Activated CD4-positive, alpha-beta T cell treated with anti-CD3 and anti-CD28 coated beads, Interleukin-2, Interleukin-6, amounts not matched to agents 100 ng/mL and 50 ng/mL, durations not matched to agents 16 hours and 8 hours (primary cell): Measurements from ENCODE around the gene LPIN2.
"Not testable (repeated sequence)": the region's sequence is repeated elsewhere in the genome, so short reads cannot be mapped to it uniquely, and the experiment has no call there.

Experiments
- DNase-seq: peaks from one replicate; pipeline ENCODE4 v3.0.0-alpha.2; 2020

Gene LPIN2

DNA sequence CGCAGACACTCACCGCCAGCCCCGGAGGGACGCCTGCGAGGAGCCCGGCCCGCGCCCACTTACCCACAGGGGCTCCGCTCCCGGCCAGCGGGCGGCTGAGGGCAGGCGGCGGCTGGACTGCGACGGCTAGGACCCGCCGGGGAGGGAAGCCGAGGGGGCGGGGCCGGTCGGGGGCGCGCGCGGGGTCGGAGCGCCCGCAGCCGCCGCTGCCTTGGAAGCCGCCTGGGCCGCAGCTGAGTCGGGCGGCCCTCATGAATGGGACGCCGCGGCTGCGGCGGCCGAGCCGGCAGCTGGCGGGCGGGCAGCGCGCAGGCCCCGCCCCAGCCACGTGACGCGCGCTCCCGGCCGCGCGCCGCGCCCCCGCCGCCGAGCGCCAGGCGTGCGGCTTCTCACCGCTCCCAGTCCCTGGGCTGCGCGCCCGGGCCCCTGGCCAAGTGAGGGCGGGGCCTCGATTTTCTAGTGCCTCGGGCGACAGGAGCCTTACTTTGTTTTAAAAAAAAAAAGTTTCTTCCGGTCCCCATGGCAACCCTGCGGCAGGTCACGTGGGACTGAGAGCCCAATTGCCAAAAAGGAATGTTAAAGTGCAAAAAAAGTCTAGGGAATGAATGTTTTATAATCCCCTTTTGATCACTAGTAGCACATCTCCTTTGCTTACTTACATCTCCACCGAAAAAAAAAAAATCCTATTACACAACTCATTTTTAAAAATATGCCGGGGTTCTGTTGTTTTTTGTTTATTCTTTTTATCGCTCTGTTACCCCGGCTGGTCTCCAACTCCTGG is at the start of gene LPIN2:
LPIN2 (minus strand) TSS at position 121 of the 781 bp plus-strand sequence. CDS start 52,304 bp downstream, outside the sequence.
- DNase-seq, result peak; percentile 97

DNA sequence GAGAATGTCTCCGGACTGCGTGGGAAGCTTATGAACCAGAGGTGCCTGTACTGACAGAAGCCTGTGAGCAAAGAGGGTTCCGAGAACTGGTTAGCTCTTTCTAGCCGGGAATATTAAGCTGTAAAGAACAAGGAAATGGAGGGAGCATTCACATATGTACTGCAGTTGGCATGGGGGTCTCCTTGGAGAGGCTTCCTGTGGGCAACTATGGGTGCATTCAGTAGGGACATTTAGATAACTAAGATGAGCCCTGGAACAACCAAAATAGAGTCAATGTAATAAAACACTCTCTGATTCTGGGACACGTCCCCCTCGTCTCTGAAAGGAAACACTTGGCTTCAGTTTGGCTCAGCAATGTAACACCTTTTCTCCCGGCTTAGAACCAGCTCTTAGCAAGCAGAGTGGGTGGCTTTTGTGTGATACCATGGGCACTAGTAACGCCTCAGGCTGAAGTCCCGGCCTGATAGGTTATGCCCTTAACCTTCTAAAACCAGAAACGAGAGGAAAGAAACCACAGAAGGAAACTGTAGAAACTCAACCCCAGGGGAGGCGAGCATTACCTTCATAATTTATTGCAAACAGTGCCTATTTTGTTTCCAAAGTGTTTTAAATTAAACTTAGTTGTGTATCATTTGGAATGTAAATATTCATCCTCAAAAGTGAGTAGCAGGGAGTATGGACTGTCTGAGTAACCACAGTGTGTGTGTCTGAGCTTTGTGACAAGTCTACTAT is 48.8 kb upstream of the LPIN2 start:
- peak; percentile 82 for DNase-seq

GRCh38 chr18:3060667-3061580 is 48.0 kb upstream of the LPIN2 start:
- peak; percentile 74 for DNase-seq

GRCh38 chr18:3059272-3059671 is 46.3 kb upstream of the LPIN2 start:
- peak; percentile 68 for DNase-seq

GRCh38 chr18:3058328-3059191 is 45.6 kb upstream of the LPIN2 start:
- DNase-seq, result peak; percentile 60

DNA sequence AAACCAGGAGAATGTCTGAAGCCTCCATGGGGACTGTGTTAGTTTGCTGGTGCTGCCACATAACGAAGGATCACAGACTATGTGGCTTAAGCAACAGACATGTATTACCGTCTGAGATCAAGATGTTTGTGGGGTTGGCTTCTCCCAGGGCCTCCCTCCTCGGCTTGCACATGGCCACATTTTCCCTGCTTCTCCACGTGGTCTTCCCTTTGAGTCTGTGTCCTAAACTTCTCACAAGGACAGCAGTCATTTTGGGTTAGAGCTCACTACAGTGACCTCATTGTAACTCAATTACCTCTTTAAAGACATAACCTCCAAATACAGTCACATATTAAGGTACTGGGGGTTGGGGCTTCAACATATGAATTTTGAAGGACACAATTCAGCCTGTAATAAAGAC is 44.6 kb upstream of the LPIN2 start:
- no peak for DNase-seq

DNA sequence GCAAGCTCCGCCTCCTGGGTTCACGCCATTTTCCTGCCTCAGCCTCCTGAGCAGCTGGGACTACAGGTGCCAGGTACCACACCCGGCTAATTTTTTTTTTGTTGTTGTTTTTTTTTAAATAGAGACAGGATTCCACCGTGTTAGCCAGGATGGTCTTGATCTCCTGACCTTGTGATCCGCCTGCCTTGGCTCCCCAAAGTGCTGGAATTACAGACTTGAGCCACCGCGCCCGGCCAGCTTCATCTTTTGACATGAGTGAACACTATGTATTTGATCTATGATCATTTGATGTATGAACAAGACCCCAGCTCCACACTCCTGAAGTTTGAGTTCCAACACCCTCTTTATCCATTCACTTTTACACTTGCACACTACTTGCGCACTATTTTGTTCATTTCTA is 43.4 kb upstream of the LPIN2 start:
- DNase-seq, result no peak

DNA sequence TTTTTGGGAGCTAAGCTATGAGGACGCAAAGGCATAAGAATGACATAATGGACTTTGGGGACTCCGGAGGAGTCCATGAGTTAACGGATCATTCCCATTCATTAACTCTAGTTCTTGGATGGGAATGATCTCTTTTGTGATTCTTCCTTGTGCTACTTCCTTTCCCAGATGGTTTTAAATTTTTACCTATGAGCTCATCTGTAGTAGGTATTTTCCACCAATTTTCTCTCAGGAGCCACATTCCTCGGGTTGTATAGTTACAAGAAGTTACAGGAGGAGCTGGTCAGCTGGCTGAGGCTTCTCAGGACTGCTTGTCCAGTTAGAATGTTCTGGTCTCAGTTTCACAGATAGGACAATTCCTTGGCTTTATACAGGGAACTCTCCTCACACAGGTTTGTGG is 42.9 kb upstream of the LPIN2 start:
- no peak for DNase-seq

DNA sequence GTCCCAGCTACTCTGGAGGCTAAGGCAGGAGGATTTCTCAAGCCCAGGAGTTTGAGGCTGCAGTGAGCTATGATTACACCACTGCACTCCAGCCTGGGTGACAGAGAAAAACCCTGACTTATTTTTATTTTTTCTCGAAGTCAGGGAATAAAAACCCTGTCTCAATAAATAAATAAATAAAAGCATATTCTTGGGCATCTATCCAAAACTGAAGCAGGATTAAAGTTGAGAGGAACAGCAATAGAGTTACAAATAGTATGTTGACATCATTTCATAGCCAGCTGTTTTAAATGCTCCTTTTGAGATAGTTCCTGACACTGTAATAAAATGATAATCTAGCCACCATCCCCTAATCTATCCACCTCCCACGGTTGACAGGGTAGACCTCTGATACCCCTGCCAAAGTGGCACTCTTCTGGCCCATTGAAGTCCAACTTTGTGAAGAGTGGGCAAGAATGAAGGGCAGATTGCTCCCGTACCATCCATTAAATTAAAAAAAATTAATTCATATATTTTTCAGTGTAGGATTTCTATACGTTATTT is 42.3 kb upstream of the LPIN2 start:
- DNase-seq, result no peak

DNA sequence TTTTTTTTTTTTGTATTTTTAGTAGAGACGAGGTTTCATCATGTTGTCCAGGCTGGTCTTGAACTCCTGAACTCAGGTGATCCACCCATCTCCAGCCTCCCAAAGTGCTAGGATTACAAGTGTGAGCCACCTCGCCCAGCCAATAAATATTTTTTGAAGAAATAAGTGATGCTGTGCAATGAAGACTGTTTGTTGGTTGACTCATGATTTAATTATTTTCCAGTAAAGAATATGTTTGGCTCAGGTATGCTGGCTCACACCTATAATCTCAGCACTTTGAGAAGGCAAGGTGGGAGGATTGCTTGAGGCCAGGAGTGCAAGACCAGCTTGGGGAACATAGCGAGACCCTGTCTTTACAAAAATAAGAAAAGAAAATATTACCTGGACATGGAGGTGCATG is 41.8 kb upstream of the LPIN2 start:
- no peak for DNase-seq

DNA sequence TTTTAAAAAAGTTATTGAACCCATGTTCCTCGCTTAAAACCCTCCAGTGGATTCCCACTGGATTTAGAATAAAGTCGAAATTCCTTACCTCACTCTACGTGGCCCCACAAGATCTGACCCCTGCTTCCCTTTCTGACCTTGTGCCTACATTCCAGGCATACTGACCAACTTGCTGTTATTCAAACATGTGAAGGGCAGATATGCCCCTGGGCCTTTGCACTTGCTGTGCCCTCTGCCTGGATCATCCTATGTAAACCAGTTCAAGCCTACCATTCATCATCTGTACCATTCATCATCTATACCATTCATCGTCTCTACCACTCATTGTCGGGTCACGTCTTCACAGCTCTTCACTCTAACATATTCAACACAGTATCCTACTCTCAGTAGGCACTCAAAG is 41.3 kb upstream of the LPIN2 start:
- DNase-seq, result no peak

GRCh38 chr18:3053081-3053480 is 40.1 kb upstream of the LPIN2 start:
- no peak for DNase-seq

GRCh38 chr18:3052411-3052758 is 39.4 kb upstream of the LPIN2 start:
- DNase-seq, result no peak

DNA sequence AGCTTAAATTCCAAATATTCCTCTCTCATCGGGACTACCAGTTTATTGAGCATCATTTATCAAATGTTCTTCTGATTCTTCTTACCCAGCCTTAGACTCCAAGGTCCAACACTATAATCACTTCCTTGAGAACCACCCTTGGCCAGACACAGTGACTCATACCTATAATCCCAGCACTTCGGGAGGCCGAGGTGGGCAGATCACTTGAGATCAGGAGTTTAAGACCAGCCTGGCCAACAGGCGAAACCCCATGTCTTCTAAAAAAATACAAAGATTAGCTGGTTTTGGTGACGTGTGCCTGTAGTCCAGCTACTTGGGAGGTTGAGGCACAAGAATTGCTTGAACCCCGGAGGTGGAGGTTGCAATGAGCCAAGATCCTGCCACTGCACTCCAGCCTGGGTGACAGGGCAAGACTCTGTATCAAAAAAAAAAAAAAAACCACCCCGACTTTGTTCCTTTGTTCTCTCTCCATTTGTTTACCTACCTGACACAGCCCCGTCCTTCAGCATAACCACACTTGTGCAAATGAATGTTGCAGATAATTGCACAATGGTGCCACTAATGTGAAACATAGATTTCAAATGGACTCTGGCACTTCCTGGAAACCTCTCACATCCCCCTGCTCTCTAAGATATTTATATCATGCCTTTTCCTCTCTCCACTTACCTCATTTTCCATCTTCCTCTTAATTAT is 38.9 kb upstream of the LPIN2 start:
- no peak for DNase-seq

DNA sequence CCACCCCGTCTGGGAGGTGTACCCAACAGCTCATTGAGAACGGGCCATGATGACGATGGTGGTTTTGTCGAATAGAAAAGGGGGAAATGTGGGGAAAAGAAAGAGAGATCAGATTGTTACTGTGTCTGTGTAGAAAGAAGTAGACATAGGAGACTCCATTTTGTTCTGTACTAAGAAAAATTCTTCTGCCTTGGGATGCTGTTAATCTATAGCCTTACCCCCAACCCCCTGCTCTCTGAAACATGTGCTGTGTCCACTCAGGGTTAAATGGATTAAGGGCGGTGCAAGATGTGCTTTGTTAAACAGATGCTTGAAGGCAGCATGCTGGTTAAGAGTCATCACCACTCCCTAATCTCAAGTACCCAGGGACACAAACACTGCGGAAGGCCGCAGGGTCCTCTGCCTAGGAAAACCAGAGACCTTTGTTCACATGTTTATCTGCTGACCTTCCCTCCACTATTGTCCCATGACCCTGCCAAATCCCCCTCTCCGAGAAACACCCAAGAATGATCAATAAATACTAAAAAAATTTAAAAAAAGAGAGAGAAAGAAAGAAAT is 37.0 kb upstream of the LPIN2 start:
- DNase-seq, result not testable (repeated sequence)

DNA sequence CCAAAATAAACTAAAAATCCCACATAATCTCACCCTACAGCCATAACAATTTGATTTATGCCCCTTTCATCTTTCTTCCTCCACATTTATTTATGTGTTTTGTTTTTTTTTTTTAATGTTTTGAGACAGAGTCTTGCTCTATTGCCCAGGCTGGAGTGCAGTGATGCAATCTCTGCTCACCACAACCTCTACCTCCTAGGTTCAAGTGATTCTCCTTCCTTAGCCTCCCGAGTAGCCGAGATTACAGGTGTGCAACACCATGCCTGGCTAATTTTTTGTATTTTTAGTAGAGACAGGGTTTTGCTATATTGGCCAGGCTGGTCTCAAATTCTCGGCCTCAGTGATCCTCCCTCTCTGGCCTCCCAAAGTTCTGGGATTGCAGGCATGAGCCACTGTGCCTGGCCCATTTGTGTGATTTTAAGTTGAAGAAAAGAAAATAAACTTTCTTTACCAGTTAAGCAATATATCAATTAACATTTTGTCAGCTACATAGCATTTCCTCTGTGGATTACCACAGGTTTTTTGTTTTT is 35.9 kb upstream of the LPIN2 start:
- DNase-seq, result no peak

DNA sequence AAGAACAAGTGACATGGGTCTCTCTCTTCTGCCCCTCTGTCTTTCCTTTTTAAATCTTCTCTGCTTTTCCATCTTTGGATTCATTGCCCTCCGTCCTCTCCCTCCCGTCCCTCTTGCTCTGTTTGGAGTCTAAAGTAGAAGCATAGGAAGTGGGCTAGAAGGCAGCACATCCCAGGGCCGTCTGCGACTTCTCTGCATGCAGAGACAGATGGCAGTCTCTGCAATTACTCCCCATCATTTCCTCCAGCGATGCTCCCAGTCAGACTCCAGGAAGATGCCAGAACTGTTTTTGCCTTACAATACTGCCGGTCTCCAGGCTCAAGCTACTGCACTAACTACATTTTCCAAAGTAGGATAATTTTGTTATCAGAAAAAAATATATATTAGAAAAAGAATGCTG is 35.2 kb upstream of the LPIN2 start:
- DNase-seq, result no peak

- peak; percentile 66 for DNase-seq
These were observed 33.4 kb upstream of the LPIN2 start for GRCh38 chr18:3046216-3046808.

GRCh38 chr18:3044931-3045698 is 32.2 kb upstream of the LPIN2 start:
- DNase-seq, result no peak

DNA sequence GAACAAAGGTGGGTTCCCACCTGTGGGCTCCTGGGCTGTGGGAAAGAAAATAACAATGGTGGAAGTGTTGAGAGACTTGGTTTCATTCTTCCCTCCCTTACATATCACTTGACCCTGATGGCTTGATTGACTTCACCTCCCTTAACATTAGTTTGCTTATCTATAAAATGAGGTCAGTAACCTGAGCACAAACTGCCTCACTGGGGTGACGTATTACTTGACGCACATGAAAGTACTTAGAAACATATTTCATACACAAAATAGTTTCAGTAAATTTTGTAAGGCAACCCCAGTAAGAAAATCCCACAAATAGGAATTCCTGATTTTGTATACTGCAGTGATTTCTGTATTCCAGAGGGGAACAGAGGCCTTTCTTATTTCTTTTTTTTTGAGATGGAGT is 29.4 kb upstream of the LPIN2 start:
- DNase-seq, result no peak
